Uterus (tissue), 4 donors: ENCODE measurements around the gene EFNA1. TPM values are rescaled to one million over a fixed set of nuclear protein-coding genes. Genes with fewer than 3 reads are reported as not detected.
"Not testable (repeated sequence)": the region's sequence is repeated elsewhere in the genome, so short reads cannot be mapped to it uniquely, and the experiment has no call there.

Experiments used
- DNase-seq, 2 donors: peaks; one replicate each; pipeline ENCODE4 v3.0.0-alpha.2; 2019 to 2020
- H3K27ac ChIP-seq, 2 donors: fragments of 200-600 bp; sonication (generic); 1 replicate in 1 of 2; 2 replicates in 1 of 2; pipeline ENCODE4 v1.5.1; 2016 to 2018
- H3K27me3 ChIP-seq, 2 donors: fragments of 200-600 bp; sonication (generic); one replicate each; pipeline ENCODE4 v1.5.1; 2018 to 2019; ENCODE audit warnings: control low read depth in 1 of 2
- H3K36me3 ChIP-seq, 2 donors: fragments of 200-600 bp; sonication (generic); one replicate each; pipeline ENCODE4 v1.5.1; 2019; ENCODE audit warnings: control low read depth in 1 of 2
- H3K4me1 ChIP-seq, 2 donors: fragments of 200-600 bp; sonication (generic); one replicate each; pipeline ENCODE4 v1.5.1; 2018 to 2019; ENCODE audit warnings: control low read depth in 1 of 2
- H3K4me3 ChIP-seq, 2 donors: fragments of 200-600 bp; sonication (generic); 1 replicate in 1 of 2; 2 replicates in 1 of 2; pipeline ENCODE4 v1.5.1; 2018 to 2019; ENCODE audit warnings: mild to moderate bottlenecking in 1 of 2
- H3K9me3 ChIP-seq, 2 donors: fragments of 200-600 bp; sonication (generic); one replicate each; pipeline ENCODE4 v1.5.1; 2019; ENCODE audit warnings: control low read depth in 1 of 2
- CTCF ChIP-seq, 4 experiments: fragments of 200-600 bp in 2 of 4; fragments of 450-650 bp in 2 of 4; sonication (generic) in 2 of 4; IDR thresholded peaks; one replicate each; pipeline ENCODE4 v1.5.1; 2016 to 2019; ENCODE audit warnings: antibody characterized with exemption in 4 of 4, mild to moderate bottlenecking in 2 of 4, moderate library complexity in 1 of 4
- POLR2A ChIP-seq, 2 donors: fragments of 450-650 bp; IDR thresholded peaks; one replicate each; pipeline ENCODE4 v1.6.1; 2016; ENCODE audit warnings: antibody characterized with exemption in 2 of 2, mild to moderate bottlenecking in 1 of 2, moderate library complexity in 1 of 2
- intact Hi-C: fragments of 100-400 bp; cut with DNase I; formaldehyde crosslinking; loops from one replicate; pipeline ENCODE4 v1.15.1; 2023; ENCODE audit warnings: low total_unique reads
- total RNA-seq, 4 donors: library from RNA; depleted of rRNA in 3 of 4; stranded (reverse); fragments of >200 nt in 3 of 4; gene quantifications; one replicate each; pipeline versions ENCODE4 v1.1.0 to v1.2.4, GENCODE V29; 2014 to 2023
- donor health status: DM: yes; HTN: yes; CAD: no.

Gene EFNA1
- total RNA-seq, 4 donors from 2014 or later: 22.3 to 58.5 (median 36.5) TPM

DNA sequence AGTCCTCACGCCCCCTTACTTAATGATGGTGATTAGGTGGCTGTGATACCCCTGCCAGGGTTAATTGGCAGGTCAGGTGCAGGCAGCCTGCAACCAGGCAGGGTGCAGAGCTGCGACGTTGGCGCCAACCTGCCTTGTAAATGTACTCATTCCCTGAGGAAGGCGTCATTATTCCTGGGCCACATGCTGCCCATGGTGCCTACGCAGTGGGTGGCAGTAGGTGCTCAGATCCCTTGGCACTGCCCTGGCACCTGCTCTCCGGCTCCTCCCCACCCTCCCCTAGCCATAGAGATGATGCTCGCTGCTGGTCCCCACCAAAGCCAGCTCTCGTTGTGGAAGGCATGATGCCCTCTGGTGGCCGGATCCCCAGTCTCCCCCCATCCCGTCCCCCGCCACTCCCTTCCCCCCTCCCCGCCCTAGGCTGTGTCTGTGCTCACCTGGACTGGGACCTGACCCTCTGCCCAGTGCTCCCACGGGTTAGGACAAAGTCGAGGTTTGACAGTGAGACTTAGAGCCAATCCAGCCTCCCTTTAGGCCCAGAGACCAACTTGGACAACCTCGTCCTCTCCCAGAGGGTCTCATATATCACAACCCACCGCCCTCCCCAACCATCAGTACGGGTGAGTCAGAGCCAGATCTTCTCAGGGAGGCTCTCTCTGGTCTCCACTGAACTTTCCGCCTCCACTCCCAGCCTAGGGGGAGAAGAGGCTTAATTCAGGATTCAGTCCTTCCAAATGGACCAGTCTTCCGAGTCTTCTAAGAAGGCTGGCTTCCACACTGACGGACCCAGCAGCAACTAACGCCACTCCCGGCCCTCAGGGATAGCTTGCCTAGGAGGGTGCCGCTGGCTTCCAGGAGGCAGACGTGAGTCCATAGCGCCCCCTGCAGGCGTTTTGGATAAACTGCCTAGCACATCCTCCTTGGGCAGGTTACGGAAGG, 39.8 kb downstream of the EFNA1 start:
- H3K4me1 ChIP-seq: peaks cover 0 to 19% of the 10 kb centered on the region in 2 donors
- intact Hi-C loops: no loop called here
- TF ChIP-seq CTCF (IDR thresholded peaks at IDR 0.05) (peak; percentile 80 to 91 (median 86)), POLR2A (IDR thresholded peaks at IDR 0.05) (no peak)
- DNase-seq: peak; percentile 82 to 87
- H3K4me3 ChIP-seq: no peak overlapping the region
- no peaks in the 10 kb centered on the region for H3K27me3 ChIP-seq
- no peaks in the 10 kb centered on the region for H3K36me3 ChIP-seq
- H3K27ac ChIP-seq: peak overlapping the region; percentile 63 to 75
- H3K9me3 ChIP-seq: no peaks in the 10 kb centered on the region

DNA sequence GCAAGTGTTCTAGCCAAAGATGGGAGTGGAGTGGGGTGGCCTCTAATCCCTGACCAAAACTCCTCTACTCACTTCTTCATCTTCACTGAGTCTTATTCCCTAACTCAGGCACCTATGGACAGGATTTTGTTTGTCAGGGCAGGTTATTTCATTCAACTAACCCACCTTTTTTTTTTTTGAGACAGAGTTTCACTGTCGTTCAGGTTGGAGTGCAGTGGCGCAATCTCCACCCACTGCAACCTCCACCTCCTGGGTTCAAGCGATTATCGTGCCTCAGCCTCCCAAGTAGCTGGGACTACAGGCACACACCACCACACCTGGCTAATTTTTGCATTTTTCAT, 40.4 kb downstream of the EFNA1 start:
- Histone ChIP-seq H3K27ac (peak overlapping the region in 1 of 2 donors; percentile 42), H3K4me1 (peaks cover 0 to 19% of the 10 kb centered on the region in 2 donors)
- H3K27me3 ChIP-seq, H3K9me3 ChIP-seq, H3K4me3 ChIP-seq, DNase-seq, intact Hi-C loops, H3K36me3 ChIP-seq: not testable (repeated sequence)

GRCh38 chr1:155168456-155169210, 41.0 kb downstream of the EFNA1 start:
- no peaks in the 10 kb centered on the region for H3K9me3 ChIP-seq

DNA sequence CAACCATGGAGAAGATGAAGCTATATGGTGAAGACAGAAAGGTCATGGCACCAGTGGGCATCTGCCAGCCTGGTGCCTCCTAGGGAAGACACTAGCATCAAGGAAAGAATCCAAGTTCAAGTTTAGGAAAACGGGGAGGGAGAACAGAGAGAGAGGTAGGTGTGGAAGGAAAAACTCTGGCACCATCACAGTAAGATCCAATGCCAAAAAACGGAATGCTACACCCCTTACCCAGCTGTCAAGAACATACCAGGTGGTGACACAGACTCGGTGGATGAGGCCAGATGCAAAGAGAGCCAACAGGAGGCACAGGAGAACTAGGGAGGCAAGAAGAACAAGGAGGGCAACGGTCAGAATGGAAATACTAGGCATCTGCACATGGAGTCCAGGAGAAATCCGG, 41.9 kb downstream of the EFNA1 start:
- no peaks in the 10 kb centered on the region for H3K36me3 ChIP-seq
- TF ChIP-seq POLR2A (IDR thresholded peaks at IDR 0.05) (no peak), CTCF (IDR thresholded peaks at IDR 0.05) (no peak)
- H3K27me3 ChIP-seq: no peaks in the 10 kb centered on the region
- intact Hi-C loops: no loop called here
- no peak overlapping the region for H3K4me3 ChIP-seq
- no peaks in the 10 kb centered on the region for H3K9me3 ChIP-seq
- no peak for DNase-seq
- peaks cover 0 to 19% of the 10 kb centered on the region in 2 donors for H3K4me1 ChIP-seq
- no peak overlapping the region for H3K27ac ChIP-seq

More at GRCh38 chr1:155168456-155169210, 41.0 kb downstream of the EFNA1 start:
- Histone ChIP-seq H3K27me3 (no peaks in the 10 kb centered on the region), H3K36me3 (no peaks in the 10 kb centered on the region), H3K4me3 (no peak overlapping the region), H3K27ac (no peak overlapping the region), H3K4me1 (peaks cover 0 to 19% of the 10 kb centered on the region in 2 donors)
- DNase-seq: no peak
- intact Hi-C loops: no loop called here
- TF ChIP-seq POLR2A (IDR thresholded peaks at IDR 0.05): no peak
- no peak for TF ChIP-seq CTCF (IDR thresholded peaks at IDR 0.05)

- Histone ChIP-seq H3K9me3 (no peaks in the 10 kb centered on the region), H3K4me3 (no peak overlapping the region), H3K27me3 (no peaks in the 10 kb centered on the region), H3K27ac (no peak overlapping the region), H3K36me3 (no peaks in the 10 kb centered on the region), H3K4me1 (peaks cover 0 to 19% of the 10 kb centered on the region in 2 donors)
- intact Hi-C loops: loop anchor here (2.0 kb wide), 1 partner anchor 77 kb away; no protein-coding TSS in a partner anchor
- TF ChIP-seq CTCF (IDR thresholded peaks at IDR 0.05) (no peak), POLR2A (IDR thresholded peaks at IDR 0.05) (no peak)
- no peak for DNase-seq
Observed at GRCh38 chr1:155170101-155170785, 42.6 kb downstream of the EFNA1 start.
